BJ (cell line): ENCODE results near the gene RNF145. TPM values are rescaled to one million over a fixed set of nuclear protein-coding genes. Genes with fewer than 3 reads are reported as not detected.

ENCODE experiments used
- CTCF ChIA-PET: fragments of 350-600 bp; formaldehyde crosslinking; extraction: SDS; loops from one replicate; lab custom pipeline; 2021; ENCODE audit warnings: antibody characterized with exemption, inconsistent platforms; lab: Yijun Ruan, JAX
- POLR2A ChIA-PET: fragments of 300-600 bp; sonication (Branson Sonifier 250); formaldehyde crosslinking; extraction: SDS; loops from one replicate; lab custom pipeline; 2021; ENCODE audit warnings: antibody characterized with exemption; lab: Charles Lee
- DNase-seq: peaks from one replicate; pipeline ENCODE4 v3.0.0-alpha.2; 2011; ENCODE audit warnings: low read depth
- H3K27me3 ChIP-seq: 2 replicates; pipeline ENCODE4 v1.6.0; 2011; ENCODE audit warnings: low read length; ENCODE audit not compliant: control insufficient read depth, insufficient read depth
- H3K36me3 ChIP-seq: 2 replicates; pipeline ENCODE4 v1.5.1; 2011; ENCODE audit warnings: low read length; ENCODE audit not compliant: control insufficient read depth, insufficient read depth
- H3K4me3 ChIP-seq: 2 replicates; pipeline ENCODE4 v1.5.1; 2011; ENCODE audit warnings: low read depth, mild to moderate bottlenecking, control low read depth, low read length
- polyA plus RNA-seq: library from polyadenylated mRNA; depleted of rRNA; stranded (reverse); fragments of >200 nt; gene quantifications from 2 replicates; pipeline ENCODE4 v1.2.3, GENCODE V29; 2011
- TF ChIP-seq, protein P1 (sequence below): IDR thresholded peaks from 2 replicates; pipeline ENCODE4 v1.5.1; 2011; ENCODE audit warnings: low read depth, mild to moderate bottlenecking, control low read depth, inconsistent platforms, low read length, moderate library complexity; ENCODE audit not compliant: insufficient read depth

Gene RNF145
- polyA plus RNA-seq, 1 experiment: 27.9 TPM

DNA sequence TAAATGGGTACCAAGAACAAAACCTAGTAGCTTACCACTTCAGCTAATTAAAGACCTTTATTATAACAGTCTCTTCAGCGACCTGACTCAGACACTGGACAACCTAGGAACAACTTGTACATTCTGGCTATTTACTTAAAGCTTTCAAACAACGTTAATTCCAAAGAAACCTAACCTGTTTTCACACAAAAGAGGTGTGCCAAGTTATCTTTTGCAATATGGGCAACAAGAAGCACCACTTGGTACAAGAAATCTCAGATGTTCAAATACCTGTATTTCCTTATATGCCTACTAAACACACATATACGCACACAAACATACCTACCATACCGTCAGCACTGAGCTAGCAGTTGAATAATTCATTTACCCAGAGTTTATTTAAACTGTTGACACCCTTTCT, 23.0 kb downstream of the RNF145 start:
- 0 out of 2 replicates have a peak, but pooled peaks cover 1% of the 10 kb centered on the region for H3K36me3 ChIP-seq
- no peaks in the 10 kb centered on the region for H3K27me3 ChIP-seq
- no peak for DNase-seq
- H3K4me3 ChIP-seq: no peak overlapping the region
- POLR2A ChIA-PET: no interaction called here
- TF ChIP-seq, protein P1, sequence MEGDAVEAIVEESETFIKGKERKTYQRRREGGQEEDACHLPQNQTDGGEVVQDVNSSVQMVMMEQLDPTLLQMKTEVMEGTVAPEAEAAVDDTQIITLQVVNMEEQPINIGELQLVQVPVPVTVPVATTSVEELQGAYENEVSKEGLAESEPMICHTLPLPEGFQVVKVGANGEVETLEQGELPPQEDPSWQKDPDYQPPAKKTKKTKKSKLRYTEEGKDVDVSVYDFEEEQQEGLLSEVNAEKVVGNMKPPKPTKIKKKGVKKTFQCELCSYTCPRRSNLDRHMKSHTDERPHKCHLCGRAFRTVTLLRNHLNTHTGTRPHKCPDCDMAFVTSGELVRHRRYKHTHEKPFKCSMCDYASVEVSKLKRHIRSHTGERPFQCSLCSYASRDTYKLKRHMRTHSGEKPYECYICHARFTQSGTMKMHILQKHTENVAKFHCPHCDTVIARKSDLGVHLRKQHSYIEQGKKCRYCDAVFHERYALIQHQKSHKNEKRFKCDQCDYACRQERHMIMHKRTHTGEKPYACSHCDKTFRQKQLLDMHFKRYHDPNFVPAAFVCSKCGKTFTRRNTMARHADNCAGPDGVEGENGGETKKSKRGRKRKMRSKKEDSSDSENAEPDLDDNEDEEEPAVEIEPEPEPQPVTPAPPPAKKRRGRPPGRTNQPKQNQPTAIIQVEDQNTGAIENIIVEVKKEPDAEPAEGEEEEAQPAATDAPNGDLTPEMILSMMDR: no peak
- CTCF ChIA-PET: interaction anchor here (1.2 to 1.8 kb wide), 2 partner anchors 15 to 29 kb away, joined by 3 to 4 read pairs; no protein-coding TSS in a partner anchor

DNA sequence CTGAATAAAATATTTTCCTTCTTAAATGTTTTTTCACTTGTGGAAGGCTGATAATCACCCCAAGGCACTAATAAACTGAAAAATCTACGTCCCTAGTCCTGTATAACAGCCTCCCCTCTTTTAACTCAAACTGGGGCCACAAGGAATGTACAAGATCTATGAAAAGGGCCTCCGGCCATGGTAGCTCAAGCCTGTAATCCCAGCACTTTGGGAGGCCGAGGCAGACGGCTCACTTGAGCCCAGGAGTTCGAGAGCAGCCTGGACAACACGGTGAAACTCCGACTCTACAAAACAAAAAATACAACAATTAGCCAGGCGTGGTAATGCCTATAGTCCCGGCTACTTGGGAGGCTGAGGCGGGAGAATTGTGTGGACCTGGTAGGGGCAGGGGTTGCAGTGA, 23.6 kb downstream of the RNF145 start:
- Histone ChIP-seq H3K4me3 (no peak overlapping the region), H3K36me3 (0 out of 2 replicates have a peak, but pooled peaks cover 1% of the 10 kb centered on the region), H3K27me3 (no peaks in the 10 kb centered on the region)
- TF ChIP-seq, protein P1: no peak
- no peak for DNase-seq
- CTCF ChIA-PET: interaction anchor here (1.2 kb wide), 1 partner anchor 29 kb away, joined by 3 read pairs; no protein-coding TSS in a partner anchor
- POLR2A ChIA-PET: no interaction called here

DNA sequence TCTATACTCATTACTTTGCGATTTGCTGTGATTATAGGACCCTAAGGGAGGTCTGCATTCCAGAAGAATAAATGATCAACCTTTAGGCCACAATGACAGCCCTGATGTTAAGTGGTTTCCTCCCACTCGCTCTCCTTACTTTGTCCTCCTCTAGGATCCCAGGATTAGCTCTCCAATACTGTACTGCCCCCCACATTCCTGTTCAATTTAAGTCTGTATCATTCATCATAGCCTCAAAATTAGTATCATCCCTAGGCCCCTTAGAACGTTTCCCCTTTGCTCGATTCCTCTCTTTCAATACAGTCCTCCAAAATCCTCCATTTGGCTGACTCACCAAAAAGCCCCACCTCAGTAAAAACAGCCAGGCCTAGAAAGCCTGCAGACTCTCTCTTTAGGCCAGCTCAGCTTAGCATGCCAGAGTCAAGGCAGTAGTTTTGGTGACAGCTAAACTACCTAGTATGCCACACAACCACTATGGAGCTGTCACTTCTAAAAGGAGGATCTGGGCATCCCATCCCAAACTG, 24.4 kb downstream of the RNF145 start:
- ChIA-PET POLR2A (interaction anchor here (0.5 to 0.6 kb wide), 2 partner anchors 11 to 12 kb away, joined by 3 to 4 read pairs; no protein-coding TSS in a partner anchor), CTCF (interaction anchor here (1.2 kb wide), 1 partner anchor 28 kb away, joined by 3 read pairs; no protein-coding TSS in a partner anchor)
- Histone ChIP-seq H3K4me3 (no peak overlapping the region), H3K27me3 (no peaks in the 10 kb centered on the region), H3K36me3 (peaks cover 3% of the 10 kb centered on the region; the same call in 1 of the 2 replicates)
- TF ChIP-seq, protein P1: no peak
- peak; percentile 51 for DNase-seq

DNA sequence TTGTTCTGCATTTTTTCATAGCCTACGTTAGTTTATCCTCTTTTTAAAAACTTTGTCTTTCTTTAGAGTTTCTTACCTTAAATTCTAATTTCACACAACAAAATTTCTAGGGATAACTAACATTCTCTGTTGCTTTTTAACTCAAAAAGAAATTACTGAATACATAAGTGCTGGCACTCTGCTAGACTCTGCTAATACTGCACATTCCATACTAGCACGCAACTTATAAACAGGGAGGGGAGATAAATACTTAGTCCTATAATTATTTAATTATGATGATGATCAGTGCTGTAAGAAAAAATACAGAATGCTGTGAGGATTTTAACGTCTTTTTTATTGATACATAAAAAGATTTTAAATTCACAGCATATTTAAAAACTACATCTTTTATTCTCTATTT, 25.1 kb downstream of the RNF145 start:
- POLR2A ChIA-PET: interaction anchor here (0.5 to 0.6 kb wide), 2 partner anchors 10 to 13 kb away, joined by 3 to 4 read pairs; no protein-coding TSS in a partner anchor
- TF ChIP-seq, protein P1: no peak
- no peak for DNase-seq
- CTCF ChIA-PET: no interaction called here
- H3K36me3 ChIP-seq: peaks cover 2% of the 10 kb centered on the region; the same call in 1 of the 2 replicates
- no peak overlapping the region for H3K4me3 ChIP-seq
- no peaks in the 10 kb centered on the region for H3K27me3 ChIP-seq

DNA sequence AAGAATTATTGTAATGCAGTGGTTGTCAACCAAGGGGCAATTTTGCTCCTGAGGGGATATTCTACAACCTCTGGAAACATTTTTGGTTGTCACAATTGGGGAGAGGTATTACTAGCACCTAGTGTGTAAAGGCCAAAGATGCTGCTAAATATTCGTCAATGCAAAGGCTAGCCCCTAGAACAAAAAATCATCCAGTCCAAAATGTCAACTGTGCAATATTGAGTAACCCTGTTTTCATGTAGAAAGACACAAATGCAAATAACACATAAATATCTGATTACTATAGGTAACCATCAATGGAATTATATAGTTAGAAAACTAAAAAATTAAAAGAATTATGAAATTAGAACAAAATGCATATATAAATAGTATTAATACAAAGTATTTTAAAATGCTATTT, 26.1 kb downstream of the RNF145 start:
- peaks cover 2% of the 10 kb centered on the region; the same call in 1 of the 2 replicates for H3K36me3 ChIP-seq
- POLR2A ChIA-PET: interaction anchor here (0.6 kb wide), 1 partner anchor 1522 kb away, joined by 3 read pairs; no protein-coding TSS in a partner anchor
- no peak for DNase-seq
- TF ChIP-seq, protein P1: no peak
- H3K27me3 ChIP-seq: no peaks in the 10 kb centered on the region
- CTCF ChIA-PET: no interaction called here
- H3K4me3 ChIP-seq: no peak overlapping the region
